DND-41 (cell line): Measurements from ENCODE around the gene PTCRA.

Experiments used
- ATAC-seq: fragments of 200-7000 bp; cut with Tn5 transposase; 3 replicates; pipeline ENCODE4 v1.9.1; 2021; ENCODE audit warnings: low read depth; ENCODE audit not compliant: insufficient read depth
- DNase-seq: peaks from one replicate; pipeline ENCODE4 v3.0.0-alpha.2; 2020
- H2AFZ ChIP-seq: 2 replicates; pipeline ENCODE4 v1.6.0; 2012; ENCODE audit warnings: low read depth, low read length
- H3K27ac ChIP-seq: 2 replicates; pipeline ENCODE4 v1.5.1; 2012; ENCODE audit warnings: low read length, inconsistent platforms
- H3K27me3 ChIP-seq: fragments of 200-600 bp; sonication (generic); 2 replicates; pipeline ENCODE4 v1.6.0; 2012; ENCODE audit warnings: low read length, mild to moderate bottlenecking, inconsistent platforms; ENCODE audit not compliant: insufficient read depth, poor library complexity
- H3K36me3 ChIP-seq: 2 replicates; pipeline ENCODE4 v1.5.1; 2012; ENCODE audit warnings: low read length, inconsistent platforms; ENCODE audit not compliant: insufficient read depth
- H3K4me1 ChIP-seq: 2 replicates; pipeline ENCODE4 v1.5.1; 2012; ENCODE audit warnings: mild to moderate bottlenecking, low read length; ENCODE audit not compliant: insufficient read depth
- H3K4me2 ChIP-seq: 2 replicates; pipeline ENCODE4 v1.6.0; 2012; ENCODE audit warnings: mild to moderate bottlenecking, moderate library complexity, low read length, inconsistent platforms; ENCODE audit not compliant: insufficient read depth
- H3K4me3 ChIP-seq, 2 experiments: fragments of 200-600 bp in 1 of 2; shearing (Covaris generic) in 1 of 2; 2 replicates each; pipeline ENCODE4 v1.5.1; 2012 to 2016; ENCODE audit warnings: inconsistent platforms in 2 of 2, low read length in 2 of 2, mild to moderate bottlenecking in 2 of 2, low read depth in 1 of 2, moderate library complexity in 1 of 2
- H3K79me2 ChIP-seq: 2 replicates; pipeline ENCODE4 v1.6.0; 2012; ENCODE audit warnings: low read length, inconsistent platforms; ENCODE audit not compliant: insufficient read depth
- H3K9ac ChIP-seq: 2 replicates; pipeline ENCODE4 v1.6.0; 2012; ENCODE audit warnings: low read depth, mild to moderate bottlenecking, inconsistent platforms, low read length, moderate library complexity
- H3K9me3 ChIP-seq: 2 replicates; pipeline ENCODE4 v1.5.1; 2012; ENCODE audit warnings: low read length, moderate library complexity, mild to moderate bottlenecking, inconsistent platforms; ENCODE audit not compliant: insufficient read depth, severe bottlenecking
- H4K20me1 ChIP-seq: 2 replicates; pipeline ENCODE4 v1.6.0; 2012; ENCODE audit warnings: low read length; ENCODE audit not compliant: insufficient read depth
- CTCF ChIP-seq: IDR thresholded peaks from 2 replicates; pipeline ENCODE4 v1.5.1; 2012; ENCODE audit warnings: borderline replicate concordance, low read length, moderate library complexity, mild to moderate bottlenecking; ENCODE audit not compliant: poor library complexity, severe bottlenecking; ENCODE audit errors: extremely low read depth
- EZH2 ChIP-seq: IDR thresholded peaks from 3 replicates; pipeline ENCODE4 v1.6.1; 2012; ENCODE audit warnings: borderline replicate concordance, low read depth, mild to moderate bottlenecking, moderate library complexity, low read length, inconsistent platforms; ENCODE audit not compliant: severe bottlenecking

PTCRA gene

DNA sequence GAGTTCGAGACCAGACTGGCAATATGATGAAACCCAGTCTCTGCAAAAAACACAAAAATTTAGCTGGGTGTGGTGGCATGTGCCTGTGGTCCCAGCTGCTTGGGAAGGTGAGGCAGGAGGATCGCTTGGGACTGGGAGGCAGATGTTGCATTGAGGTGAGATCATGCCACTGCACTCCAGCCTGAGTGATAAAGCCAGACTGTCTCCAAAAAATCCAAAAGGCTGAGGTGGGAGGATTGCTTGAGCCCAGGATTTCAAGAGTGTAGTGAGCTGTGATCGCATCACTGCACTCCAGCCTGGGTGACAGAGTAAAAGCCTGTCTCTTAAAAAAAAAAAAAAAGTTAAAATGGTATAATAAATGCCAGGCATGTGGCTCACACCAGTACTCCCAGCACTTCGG, 1.3 kb upstream of the PTCRA start:
- no peaks in the 10 kb centered on the region for H3K27me3 ChIP-seq
- no peaks in the 10 kb centered on the region for H3K9me3 ChIP-seq
- no peaks in the 10 kb centered on the region for H3K36me3 ChIP-seq
- no peak overlapping the region for H2AFZ ChIP-seq
- no peaks in the 10 kb centered on the region for H4K20me1 ChIP-seq
- no peaks in the 10 kb centered on the region for H3K79me2 ChIP-seq
- H3K4me3 ChIP-seq = no peak overlapping the region
- H3K27ac ChIP-seq = no peak overlapping the region
- H3K9ac ChIP-seq = no peak overlapping the region
- 0 out of 2 replicates have a peak, but pooled peaks cover 5% of the 10 kb centered on the region for H3K4me1 ChIP-seq
- no peak for DNase-seq
- no peak overlapping the region for H3K4me2 ChIP-seq
- no peak for TF ChIP-seq EZH2
- TF ChIP-seq CTCF = no peak
- ATAC-seq = no peak

- Histone ChIP-seq H3K4me1 (0 out of 2 replicates have a peak, but pooled peaks cover 5% of the 10 kb centered on the region), H3K36me3 (no peaks in the 10 kb centered on the region), H3K27ac (no peak overlapping the region), H4K20me1 (no peaks in the 10 kb centered on the region), H3K9me3 (no peaks in the 10 kb centered on the region), H3K9ac (peak overlapping the region; percentile 11; the same call in 1 of the 2 replicates), H2AFZ (no peak overlapping the region), H3K4me2 (no peak overlapping the region), H3K79me2 (no peaks in the 10 kb centered on the region), H3K27me3 (no peaks in the 10 kb centered on the region), H3K4me3 (no peak overlapping the region)
- TF ChIP-seq CTCF (no peak), EZH2 (no peak)
- ATAC-seq (peak; percentile 6; the same call in 1 of the 3 replicates), DNase-seq (no peak)
Observed at GRCh38 chr6:42916288-42916687, 435 bp downstream of the PTCRA start.

- Histone ChIP-seq H3K36me3 (no peaks in the 10 kb centered on the region), H3K4me2 (no peak overlapping the region), H3K4me3 (no peak overlapping the region), H3K9ac (no peak overlapping the region), H3K9me3 (no peaks in the 10 kb centered on the region), H4K20me1 (no peaks in the 10 kb centered on the region), H3K27ac (no peak overlapping the region), H3K4me1 (no peaks in the 10 kb centered on the region), H3K79me2 (no peaks in the 10 kb centered on the region), H2AFZ (no peak overlapping the region), H3K27me3 (no peaks in the 10 kb centered on the region)
- TF ChIP-seq EZH2 = no peak
- no peak for TF ChIP-seq CTCF
- no peak for DNase-seq
- ATAC-seq = no peak
Observed at GRCh38 chr6:42921801-42922200, 5.9 kb downstream of the PTCRA start.

DNA sequence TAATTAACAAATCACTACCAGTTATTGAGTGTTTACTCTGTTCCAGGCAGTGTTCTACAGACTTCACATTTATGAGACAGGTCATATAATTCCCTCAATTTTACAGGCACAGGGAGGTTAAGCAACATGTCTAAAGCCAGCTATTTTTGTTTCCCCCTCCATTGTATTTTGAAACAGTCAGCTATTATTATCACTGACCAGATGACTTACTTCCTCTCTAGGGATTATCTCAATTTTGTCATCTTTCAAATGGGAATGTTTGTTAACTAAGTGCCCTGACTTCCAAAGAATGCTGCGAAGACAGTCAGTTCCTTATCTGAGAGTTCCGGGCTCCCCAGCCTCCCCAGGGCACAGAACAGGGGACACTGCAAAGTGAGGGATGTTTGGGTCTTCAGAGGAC, 7.8 kb downstream of the PTCRA start:
- DNase-seq (no peak), ATAC-seq (no peak)
- Histone ChIP-seq H3K4me1 (peaks cover 9% of the 10 kb centered on the region), H2AFZ (no peak overlapping the region), H3K36me3 (no peaks in the 10 kb centered on the region), H3K27ac (no peak overlapping the region), H4K20me1 (no peaks in the 10 kb centered on the region), H3K9ac (no peak overlapping the region), H3K27me3 (no peaks in the 10 kb centered on the region), H3K4me2 (no peak overlapping the region), H3K4me3 (no peak overlapping the region), H3K9me3 (no peaks in the 10 kb centered on the region), H3K79me2 (no peaks in the 10 kb centered on the region)
- no peak for TF ChIP-seq EZH2
- no peak for TF ChIP-seq CTCF
